K562 (cell line): ENCODE measurements around the gene KLHL35. TPM values are rescaled to one million over a fixed set of nuclear protein-coding genes. Genes with fewer than 3 reads are reported as not detected.

Experiments used
- ATAC-seq: fragments of 200-7000 bp; cut with Tn5 transposase; 3 replicates; pipeline ENCODE4 v1.9.1; 2020; ENCODE audit warnings: moderate library complexity
- BruUV-seq: library from RNA; stranded (reverse); fragments of 400-500 nt; replicated peaks from 2 replicates; lab custom pipeline; 2021; lab: Mats Ljungman, UMichigan
- CTCF ChIA-PET: fragments of 300-600 bp; formaldehyde crosslinking; extraction: SDS; loops from one replicate; lab custom pipeline; 2021; ENCODE audit warnings: low intra/inter-chr PET ratio; lab: Yijun Ruan, JAX
- POLR2A ChIA-PET: fragments of 300-600, 350-650 bp; sonication (Branson Sonifier 250); formaldehyde crosslinking; extraction: SDS; loops from one replicate; lab custom pipeline; 2021; ENCODE audit warnings: antibody characterized with exemption, inconsistent platforms; lab: Yijun Ruan, JAX
- DNase-seq, 4 experiments: peaks; one replicate each; pipeline versions ENCODE4 v3.0.0 to v3.0.0-alpha.2; 2011 to 2018; ENCODE audit warnings: low spot score in 3 of 4, mixed read lengths in 3 of 4; ENCODE audit errors: extremely low read depth in 1 of 4
- FAIRE-seq: peaks from 2 replicates; lab custom pipeline; 2011; peaks lifted over from hg19 to GRCh38; lab: Jason Lieb, UNC
- H2AFZ ChIP-seq: 2 replicates; pipeline ENCODE4 v1.6.0; 2011; ENCODE audit warnings: low read depth, low read length, control low read depth, inconsistent platforms
- H3K27ac ChIP-seq: fragments of 200-600 bp; 3 replicates; pipeline ENCODE4 v1.8.0; 2011; ENCODE audit warnings: low read depth, mild to moderate bottlenecking, control low read depth, inconsistent platforms, low read length, moderate library complexity, mixed read lengths; ENCODE audit errors: extremely low read depth
- H3K27me3 ChIP-seq, 2 experiments: fragments of 300-600 bp in 1 of 2; 2 replicates in 1 of 2; 3 replicates in 1 of 2; pipeline versions ENCODE4 v1.6.0 to v1.8.0; 2011; ENCODE audit warnings: inconsistent platforms in 2 of 2, low read length in 2 of 2, mild to moderate bottlenecking in 1 of 2, mixed read lengths in 1 of 2, moderate library complexity in 1 of 2; ENCODE audit not compliant: control insufficient read depth in 2 of 2, insufficient read depth in 2 of 2
- H3K36me3 ChIP-seq: fragments of 300-600 bp; 3 replicates; pipeline ENCODE4 v1.8.0; 2011; ENCODE audit warnings: mild to moderate bottlenecking, low read length, inconsistent platforms; ENCODE audit not compliant: control insufficient read depth, insufficient read depth
- H3K4me1 ChIP-seq, 2 experiments: fragments of 200-600 bp in 1 of 2; replicated peaks in 1 of 2; 2 replicates in 1 of 2; 3 replicates in 1 of 2; pipeline versions ENCODE4 v1.5.1 to v1.8.0; 2011; ENCODE audit warnings: inconsistent platforms in 2 of 2, low read length in 2 of 2, mild to moderate bottlenecking in 1 of 2, mixed read lengths in 1 of 2, moderate library complexity in 1 of 2; ENCODE audit not compliant: control insufficient read depth in 2 of 2, insufficient read depth in 2 of 2
- H3K4me2 ChIP-seq: 2 replicates; pipeline ENCODE4 v1.6.1; 2011; ENCODE audit warnings: low read length, control low read depth, inconsistent platforms, mixed read lengths; ENCODE audit not compliant: insufficient read depth
- H3K4me3 ChIP-seq: fragments of 200-600 bp; sonication (generic), shearing (Covaris generic); 2 replicates; pipeline ENCODE4 v1.5.1; 2016; ENCODE audit warnings: control low read depth, inconsistent platforms
- H3K79me2 ChIP-seq: fragments of 200-600 bp; 3 replicates; pipeline ENCODE4 v1.8.0; 2011; ENCODE audit warnings: low read length, inconsistent platforms; ENCODE audit not compliant: control insufficient read depth, insufficient read depth
- H3K9ac ChIP-seq, 2 experiments: 2 replicates each; pipeline versions ENCODE4 v1.6.0 to v1.6.1; 2011; ENCODE audit warnings: low read depth in 2 of 2, low read length in 2 of 2, control low read depth in 1 of 2, inconsistent platforms in 1 of 2, mild to moderate bottlenecking in 1 of 2, mixed read lengths in 1 of 2; ENCODE audit not compliant: insufficient read depth in 1 of 2
- H3K9me1 ChIP-seq: one replicate; pipeline ENCODE4 v1.6.0; 2011; ENCODE audit warnings: inconsistent platforms, mild to moderate bottlenecking, low read length, moderate library complexity; ENCODE audit not compliant: control insufficient read depth, insufficient read depth
- H3K9me3 ChIP-seq: replicated peaks from 2 replicates; pipeline ENCODE4 v1.5.1; 2011; ENCODE audit warnings: low read depth, low read length, inconsistent platforms; ENCODE audit not compliant: control insufficient read depth, insufficient read depth
- H4K20me1 ChIP-seq: replicated peaks from 2 replicates; pipeline ENCODE4 v1.6.1; 2011; ENCODE audit warnings: low read length, inconsistent platforms, mixed read lengths; ENCODE audit not compliant: control insufficient read depth, insufficient read depth
- ARNT ChIP-seq, 2 experiments: fragments of 450-650 bp; IDR thresholded peaks; 2 replicates each; pipeline ENCODE4 v1.6.1; 2016; ENCODE audit warnings: mild to moderate bottlenecking in 1 of 2
- MGA ChIP-seq: fragments of 450-650 bp; IDR thresholded peaks from 2 replicates; pipeline ENCODE4 v1.6.1; 2016; ENCODE audit warnings: mild to moderate bottlenecking, moderate library complexity
- NFYB ChIP-seq: IDR thresholded peaks from 2 replicates; pipeline ENCODE4 v1.6.1; 2011; ENCODE audit warnings: mild to moderate bottlenecking, moderate library complexity; ENCODE audit not compliant: insufficient read length; ENCODE audit errors: extremely low read depth
- PHB2 ChIP-seq: fragments of 450-650 bp; IDR thresholded peaks from 2 replicates; pipeline ENCODE4 v1.6.1; 2017; ENCODE audit warnings: low read depth
- POLR3A ChIP-seq: IDR thresholded peaks from 2 replicates; pipeline ENCODE4 v1.6.1; 2011; ENCODE audit warnings: borderline replicate concordance, mild to moderate bottlenecking, moderate library complexity; ENCODE audit not compliant: insufficient read length, insufficient read depth; ENCODE audit errors: extremely low read depth
- SOX6 ChIP-seq: fragments of 450-650 bp; IDR thresholded peaks from 2 replicates; pipeline ENCODE4 v1.6.1; 2014; ENCODE audit warnings: mild to moderate bottlenecking
- TFE3 ChIP-seq: fragments of 450-650 bp; formaldehyde crosslinking; IDR thresholded peaks from 2 replicates; pipeline ENCODE4 v1.4.0; 2020; ENCODE audit warnings: mild to moderate bottlenecking, mixed read lengths
- WGBS: fragments of 100-300 bp; shearing (Covaris generic); methylation state at CpG from one replicate; pipeline ENCODE4 v1.1.6; 2016; ENCODE audit warnings: low coverage, mixed read lengths; ENCODE audit not compliant: insufficient coverage; ENCODE audit errors: missing lambda C conversion rate; 5-methylcytosine and 5-hydroxymethylcytosine counted together
- in situ Hi-C: fragments of 300-500 bp; cut with MboI; formaldehyde crosslinking; loops from 4 replicates; pipeline ENCODE4 v1.15.0; 2018; ENCODE audit warnings: inconsistent platforms, mixed read lengths
- intact Hi-C: fragments of 100-400 bp; cut with micrococcal nuclease; formaldehyde crosslinking; loops from 2 replicates; pipeline ENCODE4 v1.14.2; 2022
- polyA plus RNA-seq, 8 experiments: library from polyadenylated mRNA; depleted of rRNA in 4 of 8; stranded (reverse) in 5 of 8; unstranded in 3 of 8; fragments of >200 nt; fragmentation: Nextera tagmentation in 2 of 8; fragmentation: Illumina TruSeq in 1 of 8; extraction: Ambion mirVana in 2 of 8; extraction: Trizol in 1 of 8; gene quantifications; 2 replicates each; pipeline versions ENCODE4 v1.2.1 to v1.2.3, GENCODE V29; 2011 to 2014; ENCODE audit warnings: inconsistent platforms in 1 of 8, missing spikeins in 1 of 8
- total RNA-seq, 7 experiments: library from RNA; depleted of rRNA in 6 of 7; stranded (reverse); fragments of >200 nt in 6 of 7; fragmentation: Illumina TruSeq in 2 of 7; extraction: Trizol in 2 of 7; gene quantifications; 2 replicates each; pipeline versions ENCODE4 v1.2.1 to v1.2.3, GENCODE V29; 2011 to 2021; ENCODE audit warnings: low replicate concordance in 1 of 7

Gene KLHL35
- total and polyA plus RNA-seq, 9 of the 15 experiments (the other 6 are each of a cell fraction or from before 2014, with no cell fraction given): not detected

- ChIA-PET CTCF (no interaction called here), POLR2A (interaction anchor here (0.6 to 1.1 kb wide), 7 partner anchors 10 to 220 kb away, joined by 3 to 4 read pairs (median 3); no protein-coding TSS in a partner anchor)
- Histone ChIP-seq H3K9me3 (no peaks in the 10 kb centered on the region), H3K9me1 (peaks cover 4% of the 10 kb centered on the region), H3K4me3 (no peak overlapping the region), H3K9ac (peak overlapping the region in 1 of 2 experiments; percentile 78; a peak in 2 of 4 replicates), H2AFZ (no peak overlapping the region), H4K20me1 (no peaks in the 10 kb centered on the region), H3K27ac (peak overlapping the region; percentile 69; the same call in 2 of the 3 replicates), H3K4me2 (peak overlapping the region; percentile 44; the same call in 1 of the 2 replicates), H3K27me3 (no peaks in the 10 kb centered on the region), H3K79me2 (no peaks in the 10 kb centered on the region), H3K36me3 (no peaks in the 10 kb centered on the region), H3K4me1 (peaks cover 55 to 65% of the 10 kb centered on the region in 2 experiments)
- peak; percentile 60 to 80 (median 62) for DNase-seq
- intact Hi-C loops: no loop called here
- WGBS: 20% methylated on average over 10 of the region's 10 CpGs
- in situ Hi-C loops: no loop called here
- ATAC-seq: peak; percentile 77
- BruUV-seq: no TSS peak
- FAIRE-seq: peak; percentile 96
- TF ChIP-seq PHB2: no peak
- TF ChIP-seq SOX6: peak; percentile 85
- no peak for TF ChIP-seq MGA
- TF ChIP-seq ARNT (IDR thresholded peaks at IDR 0.05): peak; percentile 54 to 80; a peak in 3 of 4 replicates
- TF ChIP-seq TFE3 (CRISPR knock-in tag): no peak
- no peak for TF ChIP-seq NFYB
- no peak for TF ChIP-seq POLR3A
Measured at GRCh38 chr11:75480185-75481175, 47.5 kb upstream of the KLHL35 start.
